Measurements from ENCODE around the gene SLK. TPM values are rescaled to one million over a fixed set of nuclear protein-coding genes. Genes with fewer than 3 reads are reported as not detected.
A peak's percentile ranks its signal among the peaks of the same experiment; 100 is the strongest.

SLK gene
- total RNA-seq, 1 experiment from 2014 or later = 15.1 TPM

DNA sequence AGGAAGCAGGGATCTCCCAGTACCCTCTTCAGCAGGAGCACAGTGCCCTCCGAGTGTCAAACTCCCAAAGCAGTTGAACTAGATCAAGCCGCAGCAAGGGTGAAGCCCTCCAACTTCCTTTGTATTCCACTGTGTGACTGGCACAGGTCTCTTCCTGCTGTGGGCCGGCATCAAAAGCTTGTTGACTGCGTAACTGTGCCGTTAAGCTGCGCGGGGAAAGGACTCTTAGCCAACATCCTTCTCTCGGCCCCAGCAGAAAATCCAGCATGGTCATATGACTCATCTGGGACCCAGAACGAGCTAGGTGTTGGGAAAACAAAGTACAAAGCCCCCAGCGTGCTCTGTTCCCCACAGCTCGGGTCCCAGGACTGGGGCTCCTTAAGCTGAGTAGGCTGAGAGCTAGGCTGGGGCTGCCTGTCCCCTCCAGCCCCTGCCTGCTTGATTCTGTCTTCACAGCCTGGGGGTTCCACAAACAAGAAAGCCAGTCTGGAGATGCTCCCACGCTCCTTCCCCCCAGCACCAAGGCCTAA lies 66.5 kb downstream of the SLK start:
- DNase-seq (ENCODE audit: low spot score) = no peak

DNA sequence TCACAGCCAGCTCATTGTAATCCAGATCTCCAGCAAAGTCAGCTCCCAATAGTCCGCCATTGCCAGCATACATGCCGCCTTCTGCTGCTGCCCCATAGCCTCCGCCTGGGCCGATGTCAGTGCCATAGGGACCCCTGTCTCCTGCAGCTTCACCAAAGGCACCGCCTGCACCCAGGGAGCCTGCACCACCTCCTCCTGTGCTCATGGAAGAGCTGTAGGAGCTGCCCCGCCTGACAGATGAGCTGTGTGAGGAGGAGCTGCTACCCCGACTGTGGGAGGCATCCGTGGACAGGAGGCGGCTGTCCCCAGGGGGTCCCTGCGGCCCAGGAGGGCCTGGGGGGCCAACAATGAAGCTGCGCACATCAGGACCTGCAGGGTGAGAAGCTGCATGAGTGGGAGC lies 67.0 kb downstream of the SLK start:
- DNase-seq (ENCODE audit: low spot score) = no peak

DNA sequence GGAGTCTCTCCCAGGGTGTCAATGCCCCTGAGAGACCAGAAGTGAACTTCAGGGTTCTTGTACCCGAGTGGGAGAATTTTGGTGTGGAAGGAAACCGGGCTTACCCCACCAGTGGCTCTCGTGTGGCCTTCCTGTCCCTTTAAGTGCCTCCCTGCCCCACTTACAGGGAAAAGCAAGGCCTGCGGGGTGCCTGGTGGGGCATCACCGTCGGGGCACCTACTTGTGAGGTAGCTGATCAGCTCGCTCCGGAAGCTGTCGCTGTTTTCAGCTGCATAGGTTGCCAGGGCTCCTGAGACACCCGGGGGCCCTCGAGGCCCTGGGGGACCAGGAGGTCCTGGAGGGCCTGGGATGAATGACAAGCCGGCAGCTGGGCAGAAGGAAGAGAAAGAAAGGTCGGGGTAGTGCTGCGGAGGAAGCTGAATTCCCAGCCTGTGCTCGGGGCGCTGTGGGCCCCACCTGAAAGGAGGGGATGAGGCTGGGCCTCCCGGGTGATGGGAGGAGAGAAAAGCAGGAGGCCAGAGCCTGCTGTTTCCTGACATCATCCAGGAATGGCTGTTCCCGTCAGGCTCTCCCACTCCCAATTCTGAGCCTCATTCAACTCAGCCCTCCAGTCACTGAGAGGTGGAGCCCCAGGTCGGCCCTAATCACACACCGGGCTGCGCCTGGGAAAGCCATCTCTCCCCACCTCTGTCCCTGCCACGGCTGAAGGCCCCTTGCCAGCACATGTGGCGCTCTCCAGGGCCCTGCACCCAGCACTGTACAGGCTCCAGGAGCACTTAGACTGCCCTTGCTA lies 67.7 kb downstream of the SLK start:
- no peak for DNase-seq (ENCODE audit: low spot score)

DNA sequence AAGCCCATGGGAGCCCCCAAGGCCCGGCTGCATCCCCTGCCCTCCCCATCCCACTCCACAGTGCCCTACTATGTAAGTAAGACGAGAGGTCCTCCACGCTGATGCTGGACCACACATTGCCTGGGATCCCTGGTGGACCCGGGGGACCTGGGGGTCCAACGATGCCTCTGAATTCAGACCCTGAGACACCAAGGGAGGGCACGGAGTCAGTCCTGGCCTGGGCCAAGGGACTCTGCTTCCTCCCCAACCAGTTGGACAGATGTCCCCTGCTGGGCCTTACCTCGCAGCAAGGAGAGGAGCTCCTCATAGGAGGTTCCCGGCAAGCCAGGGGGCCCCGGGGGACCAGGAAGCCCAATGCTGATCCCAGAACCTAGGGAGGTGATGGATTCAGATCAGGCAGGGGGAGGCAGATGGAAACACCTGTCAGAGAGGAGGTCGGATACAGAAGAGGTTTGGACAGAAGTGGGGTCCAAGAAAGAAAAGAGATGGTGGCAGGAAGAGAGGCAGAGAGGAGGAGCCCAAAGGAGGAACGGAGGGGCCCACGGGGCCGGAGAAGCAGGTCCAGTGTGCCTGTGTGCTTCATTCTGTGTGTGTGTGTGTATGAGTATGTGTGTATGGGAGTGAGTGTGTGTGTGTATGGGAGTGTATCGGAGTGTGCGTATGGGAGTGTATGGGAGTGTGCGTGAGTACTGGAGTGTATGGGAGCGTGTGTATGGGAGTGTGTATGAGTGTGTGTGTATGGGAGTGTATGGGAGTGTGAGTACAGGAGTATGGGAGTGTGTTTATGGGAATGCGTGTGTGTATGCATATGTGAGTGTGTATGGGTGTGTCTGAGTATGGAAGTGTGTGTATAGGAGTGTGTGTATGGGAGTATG lies 68.5 kb downstream of the SLK start:
- no peak for DNase-seq (ENCODE audit: low spot score)

DNA sequence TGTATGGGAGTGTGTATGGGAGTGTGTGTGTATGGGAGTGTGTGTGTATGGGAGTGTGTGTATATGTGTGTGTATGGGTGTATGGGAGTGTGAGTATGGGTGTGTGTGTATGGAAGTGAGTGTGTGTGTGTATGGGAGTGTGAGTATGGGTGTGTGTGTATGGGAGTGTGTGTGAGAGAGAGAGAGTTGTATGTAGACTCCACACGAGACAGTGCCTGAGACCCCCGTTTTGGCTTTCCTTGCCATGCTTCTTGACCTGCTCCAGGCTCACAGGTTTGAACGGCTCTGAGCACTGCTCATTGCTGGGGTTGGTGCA lies 69.1 kb downstream of the SLK start:
- DNase-seq (ENCODE audit: low spot score) = no peak

DNA sequence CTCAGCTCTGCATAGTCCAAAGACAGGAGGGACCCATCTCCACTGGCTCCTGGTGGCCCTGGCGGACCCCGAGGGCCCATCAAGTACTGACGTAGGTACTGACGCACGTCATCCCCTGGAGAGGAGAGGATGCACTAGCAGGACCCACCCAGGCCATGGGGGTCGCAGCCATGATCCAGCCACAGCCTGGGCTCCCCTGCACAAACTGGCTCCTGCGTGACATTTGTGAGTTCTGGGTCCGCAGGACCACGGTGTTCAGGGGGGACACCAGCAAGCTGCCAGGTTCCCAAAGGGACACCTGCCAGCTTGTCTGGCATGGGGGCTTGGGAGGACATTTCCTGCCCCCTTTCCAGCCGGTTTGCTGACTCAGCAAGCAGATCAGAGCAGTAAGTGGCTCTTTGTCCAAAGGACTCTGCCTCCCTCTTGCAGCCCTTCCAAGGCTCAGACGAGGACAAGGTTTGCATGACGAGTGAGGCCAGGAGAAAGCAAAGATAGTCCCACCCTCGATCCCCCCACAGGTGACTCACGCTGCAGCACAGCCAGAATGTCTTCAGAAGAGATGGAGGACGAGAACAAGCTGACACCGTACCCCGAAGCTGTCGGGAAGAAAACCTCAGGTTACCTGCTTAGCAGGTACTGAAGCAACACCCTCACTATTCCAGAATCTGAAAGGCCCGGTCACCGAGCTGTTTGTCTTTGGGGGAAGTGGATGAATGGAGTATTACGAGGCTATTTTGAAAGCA lies 69.7 kb downstream of the SLK start:
- DNase-seq (ENCODE audit: low spot score) = no peak

DNA sequence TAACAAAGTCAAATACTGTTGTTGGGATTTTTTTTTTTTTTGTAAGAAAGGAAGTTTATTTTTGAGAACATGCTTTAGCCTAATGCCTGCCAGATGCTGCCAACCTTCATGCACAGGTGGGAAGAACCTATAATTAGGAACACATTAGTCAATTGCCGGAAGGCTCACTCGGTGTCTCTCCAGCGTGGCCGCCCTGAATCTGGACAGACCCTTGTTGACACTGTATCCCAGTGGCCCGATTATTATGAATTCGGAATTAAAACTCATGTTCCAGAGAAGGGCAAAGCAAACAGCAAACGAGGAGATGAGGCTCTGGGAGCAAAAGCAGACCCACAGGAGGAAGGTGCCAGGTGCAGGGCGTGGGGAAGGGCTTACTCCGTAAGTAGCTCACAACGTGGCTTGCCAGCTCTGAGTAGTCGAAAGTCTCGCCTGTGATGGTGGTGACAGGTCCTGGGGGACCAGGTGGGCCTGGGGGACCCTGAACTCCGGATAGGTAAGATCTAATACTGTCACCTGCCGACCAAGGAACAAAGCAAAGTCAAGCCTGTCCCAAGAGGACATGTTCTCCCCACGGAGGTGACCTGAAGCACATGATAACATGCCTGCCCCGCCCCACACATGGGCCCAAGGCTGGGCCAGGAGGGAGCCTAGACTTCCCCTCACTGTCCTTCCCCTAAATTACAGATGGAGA lies 70.5 kb downstream of the SLK start:
- DNase-seq (ENCODE audit: low spot score) = no peak

DNA sequence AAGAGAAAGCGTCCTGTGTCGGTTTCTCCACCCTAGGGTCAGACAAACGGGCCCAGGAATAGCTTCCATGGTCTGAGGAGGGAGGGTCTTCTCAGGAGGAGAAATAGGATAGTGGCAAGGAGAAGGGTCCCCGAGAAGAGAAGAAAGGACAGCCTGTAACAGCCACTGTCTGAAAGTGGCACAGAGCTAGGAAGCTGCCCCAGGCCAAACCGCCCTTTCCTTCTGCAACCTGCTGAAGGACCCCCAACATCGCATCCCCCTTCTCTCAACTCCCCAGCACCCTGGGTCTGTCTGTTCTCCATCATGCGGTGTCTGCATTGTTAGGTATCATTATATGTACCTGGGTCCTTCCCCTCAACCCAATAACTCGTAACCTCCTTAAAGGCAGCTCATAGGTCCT lies 71.6 kb downstream of the SLK start:
- no peak for DNase-seq (ENCODE audit: low spot score)

DNA sequence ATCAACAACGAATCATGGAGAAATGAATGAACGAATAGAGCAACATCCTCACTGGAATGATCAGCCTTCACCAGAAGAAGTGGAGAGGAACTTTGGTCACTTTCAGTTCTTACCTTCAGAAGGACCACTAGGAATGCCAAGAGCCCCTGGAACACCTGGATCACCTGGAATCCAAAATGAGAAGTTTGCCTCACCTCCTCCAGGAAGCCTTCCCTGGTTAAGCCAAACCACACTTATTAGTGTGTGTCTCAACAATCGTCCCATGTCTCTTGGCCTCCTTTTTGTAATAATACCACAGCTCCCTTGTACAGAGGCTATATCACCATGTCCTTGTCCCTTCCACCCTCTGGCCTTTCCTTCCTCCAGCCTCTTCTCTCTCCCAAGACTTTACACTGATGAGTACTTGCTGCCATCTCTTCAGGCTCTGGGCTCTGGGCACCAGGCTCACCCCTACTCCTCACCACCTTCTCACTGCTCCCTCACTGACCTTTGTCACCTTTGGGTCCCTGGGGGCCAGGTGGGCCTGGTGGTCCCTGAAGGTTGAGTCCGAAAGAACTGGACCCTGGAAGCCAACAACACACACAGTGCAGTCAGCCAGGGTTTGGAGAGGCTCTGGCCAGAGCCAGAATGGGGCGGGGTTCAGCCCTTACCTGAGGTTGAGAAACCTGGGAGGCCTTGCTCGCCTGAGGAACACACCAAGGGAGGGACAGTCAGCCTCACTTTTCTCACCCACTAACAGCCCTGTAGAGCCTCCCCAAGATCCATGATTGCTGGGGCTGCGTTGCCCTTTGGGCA lies 72.2 kb downstream of the SLK start:
- no peak for DNase-seq (ENCODE audit: low spot score)

DNA sequence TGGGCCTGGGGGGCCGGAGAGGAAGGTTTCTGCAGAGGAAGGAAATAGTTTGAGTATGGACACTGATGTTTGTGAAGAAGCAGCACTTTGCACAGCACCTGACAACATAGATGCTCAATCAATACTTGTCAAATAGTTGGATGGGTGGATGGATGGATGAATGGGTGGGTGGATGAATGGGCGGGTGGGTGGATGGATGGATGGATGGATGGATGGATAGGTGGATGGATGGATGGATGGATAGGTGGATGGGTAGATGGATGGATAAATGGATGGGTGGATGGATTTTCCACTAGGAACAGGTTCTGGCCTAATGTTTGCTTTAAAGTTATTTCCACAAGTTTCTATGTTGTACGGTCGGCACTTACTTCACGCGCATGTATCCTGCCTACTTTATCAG lies 73.4 kb downstream of the SLK start:
- no peak for DNase-seq (ENCODE audit: low spot score)

DNA sequence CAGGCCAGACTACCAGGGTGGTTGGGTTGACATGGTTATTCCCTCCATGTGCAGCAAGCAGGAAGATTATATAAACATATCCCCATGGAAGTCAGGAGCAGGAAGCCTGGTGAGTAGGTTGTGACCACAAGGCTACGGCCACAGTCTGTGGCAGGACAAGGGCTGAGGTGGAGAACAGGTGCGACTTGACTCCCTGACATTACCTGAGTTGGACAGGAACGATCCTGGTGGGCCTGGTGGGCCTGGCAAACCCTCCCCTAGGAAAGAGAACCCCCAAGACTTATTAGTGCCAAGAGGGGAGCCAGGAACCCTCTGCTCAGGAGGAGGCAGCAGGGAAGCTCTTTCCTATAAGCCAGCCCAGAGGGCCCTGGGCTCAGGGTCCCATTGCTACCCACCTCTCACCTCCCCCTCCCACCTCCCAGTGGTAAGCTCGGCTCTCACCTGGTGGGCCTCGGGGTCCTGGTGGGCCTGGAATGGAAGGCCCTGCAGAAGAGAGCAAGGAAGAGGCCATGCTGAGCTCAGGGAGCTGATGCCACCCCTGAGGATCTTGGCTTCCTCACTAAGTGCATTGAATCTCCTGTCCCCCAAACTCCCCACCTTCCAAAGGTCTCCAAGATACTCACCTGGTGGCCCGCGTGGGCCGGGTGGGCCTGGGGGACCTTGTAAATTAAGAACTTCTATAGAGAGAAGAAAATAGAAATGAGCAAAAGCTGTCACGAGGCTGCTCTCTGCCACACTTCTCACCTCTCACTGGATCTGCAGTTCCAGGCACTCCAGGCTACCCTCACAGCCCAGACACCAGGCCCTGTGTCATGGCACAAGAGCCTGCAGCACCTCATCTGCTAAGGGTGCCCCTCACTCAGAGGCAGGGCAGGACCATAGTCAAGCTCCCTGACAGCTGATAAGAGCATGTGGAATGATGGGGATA lies 74.2 kb downstream of the SLK start:
- DNase-seq (ENCODE audit: low spot score) = no peak

DNA sequence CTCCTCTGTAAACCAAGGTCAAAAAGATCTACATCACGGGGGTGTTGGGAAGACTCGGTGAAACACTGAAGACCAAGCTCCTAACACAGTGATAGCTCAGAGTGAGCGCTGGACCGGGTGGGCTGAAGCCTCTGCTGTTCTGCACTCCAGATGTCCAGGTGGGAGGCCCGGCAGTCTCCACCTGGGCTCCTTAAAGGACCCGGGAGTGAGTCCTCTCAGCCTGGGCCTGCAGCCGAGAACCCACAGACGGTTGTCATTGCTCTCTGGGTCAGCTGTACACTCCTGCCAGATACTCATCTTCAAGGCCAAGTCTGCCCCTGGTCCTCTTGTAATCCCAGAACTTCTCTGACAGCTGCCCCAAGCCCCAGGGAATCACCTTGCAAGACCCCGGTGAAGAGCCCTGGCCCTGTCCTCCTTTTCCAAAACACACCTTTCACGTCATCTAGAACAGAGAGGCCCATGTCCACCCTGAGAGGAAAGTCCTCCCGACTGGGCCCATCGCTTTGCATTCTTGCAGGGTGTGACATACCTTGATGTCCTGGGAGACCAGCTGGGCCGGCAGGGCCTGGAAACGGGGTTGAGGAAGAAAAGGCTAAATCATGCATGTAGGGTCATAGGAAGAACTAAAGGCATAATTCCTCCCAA lies 75.1 kb downstream of the SLK start:
- DNase-seq (ENCODE audit: low spot score) = no peak

DNA sequence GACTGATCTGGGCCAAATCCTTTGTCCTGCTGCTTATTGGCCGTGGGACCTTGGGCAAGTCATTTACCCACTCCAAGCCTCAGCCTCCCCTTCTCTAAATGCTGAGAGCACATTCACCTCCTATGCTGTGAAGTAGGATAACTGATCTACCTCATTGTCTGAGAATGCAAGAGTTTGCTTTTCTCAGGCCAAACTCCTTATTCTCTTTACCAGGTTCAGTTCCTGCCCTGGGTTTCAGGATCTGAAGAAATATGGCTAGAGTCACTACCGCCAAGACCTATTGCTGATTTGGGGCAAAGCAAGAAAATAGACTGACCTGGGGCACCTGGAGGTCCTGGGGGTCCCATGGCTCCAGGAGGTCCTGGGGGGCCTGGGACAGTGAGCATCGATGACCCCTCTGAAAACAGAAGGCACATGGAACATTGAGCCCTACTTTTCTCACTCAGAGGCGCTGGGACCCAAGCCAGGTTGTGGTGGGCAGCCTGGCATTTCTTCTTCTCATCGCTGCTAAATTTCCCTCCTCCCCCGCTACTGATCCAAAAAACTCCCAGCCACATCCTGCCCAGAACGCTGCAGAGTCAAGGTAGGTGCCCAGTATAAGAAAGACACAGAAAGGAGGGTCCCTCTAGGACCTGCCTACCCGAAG lies 76.4 kb downstream of the SLK start:
- no peak for DNase-seq (ENCODE audit: low spot score)

DNA sequence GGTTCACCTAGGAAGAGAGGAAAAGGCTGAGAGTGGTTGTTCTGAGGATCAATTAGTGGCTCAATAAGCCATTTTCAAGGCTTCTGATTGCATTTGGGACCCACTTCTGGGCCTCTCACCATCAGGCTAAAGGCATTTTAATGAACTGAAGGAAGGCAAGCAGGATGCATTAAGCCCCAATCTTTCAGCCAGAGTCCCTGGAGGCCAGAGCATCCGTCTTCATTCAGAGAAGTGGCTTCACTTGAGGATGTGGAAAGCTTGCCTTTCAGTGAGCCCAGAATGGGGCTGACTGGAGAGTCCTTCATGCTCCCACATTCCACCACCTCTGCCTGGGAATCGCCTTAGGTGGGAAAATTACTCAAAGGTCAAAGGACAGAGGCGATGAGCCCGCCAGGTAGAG lies 76.9 kb downstream of the SLK start:
- DNase-seq (ENCODE audit: low spot score) = no peak

DNA sequence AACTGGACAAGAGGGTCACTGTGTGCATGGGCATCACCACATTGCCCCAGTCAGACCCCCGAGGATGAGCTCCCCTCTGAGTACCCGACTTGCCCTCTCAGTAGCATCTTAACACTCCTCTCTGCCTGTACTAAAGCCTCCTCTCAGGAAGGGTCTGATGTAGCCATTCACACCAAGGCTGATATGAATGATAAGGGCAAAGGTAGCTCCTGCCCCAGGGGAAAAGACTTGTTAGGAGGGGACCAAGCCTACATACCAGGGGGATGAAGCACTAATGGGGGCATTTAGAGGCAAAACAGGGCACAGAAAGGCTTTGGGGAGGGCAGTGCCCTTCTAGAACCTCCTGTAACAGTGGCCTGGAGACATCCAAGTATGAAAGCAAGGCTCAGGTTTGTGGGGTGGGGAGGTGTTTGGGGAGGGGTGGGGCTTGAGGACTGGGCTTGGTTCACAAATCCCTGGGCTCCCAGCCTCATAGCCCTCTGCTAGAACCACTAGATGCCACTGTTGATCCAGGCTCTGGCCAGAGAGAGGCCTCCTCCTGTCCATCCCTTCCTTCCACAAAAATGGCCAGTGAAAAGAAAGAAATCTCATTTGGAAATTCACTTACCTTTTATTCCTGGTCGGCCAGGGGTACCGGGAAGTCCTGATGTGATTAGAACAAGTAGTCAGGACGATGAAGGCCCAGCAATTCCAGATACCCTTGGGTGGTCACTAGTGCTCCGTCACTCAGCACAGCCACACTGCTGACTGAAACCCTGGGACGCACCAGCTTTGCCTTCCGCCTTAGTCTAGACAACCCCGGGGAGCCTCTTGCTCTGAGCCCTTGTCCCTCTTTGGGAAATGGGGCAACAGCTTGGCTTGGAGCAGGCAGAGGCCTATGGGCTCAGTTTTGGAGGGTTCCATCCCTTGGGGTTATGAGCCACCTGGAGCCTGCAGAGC lies 78.5 kb downstream of the SLK start:
- DNase-seq (ENCODE audit: low spot score) = peak; percentile 86

DNA sequence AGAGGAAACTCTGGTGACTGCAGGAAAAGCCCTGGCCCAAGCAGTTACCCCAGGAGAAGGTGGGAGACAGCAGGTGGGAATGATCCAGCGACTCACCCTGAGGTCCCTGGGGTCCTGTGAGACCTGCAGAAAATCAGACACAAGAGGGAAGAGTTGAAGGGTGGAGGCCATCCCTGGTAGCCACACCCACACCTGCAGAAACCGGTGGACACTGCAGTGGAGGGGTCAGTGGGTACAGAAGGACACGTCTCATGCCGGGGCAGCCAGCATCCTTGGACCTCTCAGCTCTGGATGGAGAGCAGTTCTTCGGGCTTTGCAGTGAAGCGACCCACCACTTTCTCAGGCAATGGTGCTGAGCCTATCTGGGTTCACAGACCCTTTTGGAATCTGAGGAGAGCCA lies 79.7 kb downstream of the SLK start:
- DNase-seq (ENCODE audit: low spot score) = no peak

DNA sequence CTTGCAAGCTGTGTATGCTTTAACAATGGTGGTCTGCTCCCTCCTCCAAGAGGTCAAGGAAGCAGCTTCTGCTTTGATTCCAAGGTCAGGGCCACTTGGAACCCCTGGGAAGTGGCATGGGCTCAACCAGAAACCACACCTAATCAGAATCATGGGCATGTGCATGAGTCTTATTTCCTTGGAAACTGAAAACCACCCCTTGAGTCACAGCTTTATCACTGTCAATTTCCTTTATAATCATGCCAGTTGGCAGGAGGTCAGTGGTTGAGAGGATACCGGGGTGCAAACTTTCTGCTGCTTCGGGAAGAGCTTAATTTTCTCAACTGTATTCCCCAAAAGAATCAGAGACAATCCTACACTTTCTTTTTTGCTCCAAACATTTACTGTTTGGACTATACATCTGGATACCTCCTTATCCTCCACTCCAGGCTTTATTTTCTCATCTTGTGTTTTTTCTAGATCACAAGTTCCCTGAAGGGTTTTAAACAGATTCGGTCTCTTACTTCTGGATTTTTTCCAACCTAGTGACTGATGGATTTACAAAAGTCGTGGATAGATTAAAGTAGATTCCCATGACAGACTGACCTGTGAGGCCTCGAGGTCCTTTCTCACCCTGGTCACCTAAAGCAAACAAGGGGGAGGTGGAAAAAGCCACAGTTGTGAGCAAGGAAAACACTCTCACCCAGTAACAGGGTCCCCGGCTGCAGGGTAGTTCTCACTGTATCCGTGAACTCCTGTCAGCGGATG lies 82.7 kb downstream of the SLK start:
- DNase-seq (ENCODE audit: low spot score) = peak; percentile 71
